ENCODE data around the gene SLC9A9. TPM values are rescaled to one million over a fixed set of nuclear protein-coding genes. Genes with fewer than 3 reads are reported as not detected.

Gene SLC9A9
- total RNA-seq, 4 donors from 2014 or later: 7.8 to 19.6 (median 13.4) TPM

DNA sequence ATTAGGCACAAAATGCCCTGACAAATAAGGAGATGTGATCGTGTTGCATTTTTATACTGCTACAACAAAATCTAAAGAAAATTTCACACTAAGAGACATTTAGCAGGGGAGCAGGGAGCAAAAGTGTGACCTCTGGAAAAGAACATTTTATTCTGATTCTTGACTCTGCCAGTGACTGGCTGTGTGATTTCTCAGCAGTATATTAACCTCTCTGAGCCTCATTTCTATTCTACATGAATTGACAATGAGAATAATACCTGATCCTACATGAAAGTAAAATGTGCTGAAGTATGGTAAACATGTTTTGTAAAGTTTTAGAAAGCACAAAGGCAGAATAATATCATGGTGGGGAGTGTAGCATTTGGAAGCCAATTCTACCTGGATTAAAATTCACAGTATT lies 273.3 kb downstream of the SLC9A9 start:
- intact Hi-C loops (cut with DNase I): no loop called here

DNA sequence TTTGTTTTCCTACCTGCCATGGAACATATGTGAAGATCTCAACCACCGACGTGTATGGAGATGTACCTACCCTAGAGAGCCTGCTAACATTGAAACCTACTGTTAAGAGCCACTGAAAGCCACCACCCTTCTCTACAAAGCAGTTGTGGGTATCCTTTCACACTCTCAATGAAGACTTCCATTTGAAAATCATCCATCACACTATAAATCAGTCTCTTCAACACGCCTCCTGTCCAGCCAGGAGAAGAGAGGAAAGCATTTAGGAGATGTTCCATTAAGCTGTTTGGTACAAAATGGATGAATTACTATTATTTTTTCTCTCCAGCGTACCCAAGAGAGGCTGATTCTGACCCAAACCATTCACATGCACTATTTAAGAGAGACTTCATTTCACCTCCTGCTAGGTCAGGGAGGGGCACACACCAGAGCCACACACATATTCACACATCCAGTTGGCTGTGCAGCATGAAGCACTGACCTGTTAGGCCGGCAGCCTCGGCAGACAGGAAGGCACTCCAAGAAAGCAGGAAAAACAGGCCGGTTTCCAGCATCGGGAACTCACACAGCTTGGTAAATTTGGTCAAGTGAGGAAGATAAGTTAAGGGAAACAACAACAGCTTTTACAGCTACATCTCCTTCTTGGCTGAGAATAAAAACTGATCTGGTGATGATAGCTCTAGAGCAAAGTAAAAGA lies 274.5 kb downstream of the SLC9A9 start:
- TF ChIP-seq POLR2A (IDR thresholded peaks at IDR 0.05): no peak
- TF ChIP-seq, protein P1, sequence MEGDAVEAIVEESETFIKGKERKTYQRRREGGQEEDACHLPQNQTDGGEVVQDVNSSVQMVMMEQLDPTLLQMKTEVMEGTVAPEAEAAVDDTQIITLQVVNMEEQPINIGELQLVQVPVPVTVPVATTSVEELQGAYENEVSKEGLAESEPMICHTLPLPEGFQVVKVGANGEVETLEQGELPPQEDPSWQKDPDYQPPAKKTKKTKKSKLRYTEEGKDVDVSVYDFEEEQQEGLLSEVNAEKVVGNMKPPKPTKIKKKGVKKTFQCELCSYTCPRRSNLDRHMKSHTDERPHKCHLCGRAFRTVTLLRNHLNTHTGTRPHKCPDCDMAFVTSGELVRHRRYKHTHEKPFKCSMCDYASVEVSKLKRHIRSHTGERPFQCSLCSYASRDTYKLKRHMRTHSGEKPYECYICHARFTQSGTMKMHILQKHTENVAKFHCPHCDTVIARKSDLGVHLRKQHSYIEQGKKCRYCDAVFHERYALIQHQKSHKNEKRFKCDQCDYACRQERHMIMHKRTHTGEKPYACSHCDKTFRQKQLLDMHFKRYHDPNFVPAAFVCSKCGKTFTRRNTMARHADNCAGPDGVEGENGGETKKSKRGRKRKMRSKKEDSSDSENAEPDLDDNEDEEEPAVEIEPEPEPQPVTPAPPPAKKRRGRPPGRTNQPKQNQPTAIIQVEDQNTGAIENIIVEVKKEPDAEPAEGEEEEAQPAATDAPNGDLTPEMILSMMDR (IDR thresholded peaks at IDR 0.05): no peak
- intact Hi-C loops (cut with DNase I): no loop called here
- Histone ChIP-seq H3K9me3 (no peaks in the 10 kb centered on the region), H3K4me1 (peaks cover 0 to 8% of the 10 kb centered on the region in 2 donors), H3K4me3 (replicated peaks in 1 of 3) (no peak overlapping the region), H3K27ac (no peak overlapping the region), H3K36me3 (no peaks in the 10 kb centered on the region), H3K27me3 (no peaks in the 10 kb centered on the region)
- peak; percentile 15 to 38 for DNase-seq
- WGBS, 2 donors: 64 to 73% methylated on average over 8 of the region's 8 CpGs

More for the DNA sequence above, 273.3 kb downstream of the SLC9A9 start:
- TF ChIP-seq, protein P1 (IDR thresholded peaks at IDR 0.05): no peak
- TF ChIP-seq POLR2A (IDR thresholded peaks at IDR 0.05): no peak
- no peak overlapping the region for H3K27ac ChIP-seq
- 96 to 97% methylated on average over 1 of the region's 1 CpG for WGBS, 2 donors
- H3K4me1 ChIP-seq: peaks cover 0 to 8% of the 10 kb centered on the region in 2 donors
- no peaks in the 10 kb centered on the region for H3K9me3 ChIP-seq
- no peak overlapping the region for H3K4me3 ChIP-seq (replicated peaks in 1 of 3)
- DNase-seq: no peak
- no peaks in the 10 kb centered on the region for H3K36me3 ChIP-seq
- no peaks in the 10 kb centered on the region for H3K27me3 ChIP-seq

DNA sequence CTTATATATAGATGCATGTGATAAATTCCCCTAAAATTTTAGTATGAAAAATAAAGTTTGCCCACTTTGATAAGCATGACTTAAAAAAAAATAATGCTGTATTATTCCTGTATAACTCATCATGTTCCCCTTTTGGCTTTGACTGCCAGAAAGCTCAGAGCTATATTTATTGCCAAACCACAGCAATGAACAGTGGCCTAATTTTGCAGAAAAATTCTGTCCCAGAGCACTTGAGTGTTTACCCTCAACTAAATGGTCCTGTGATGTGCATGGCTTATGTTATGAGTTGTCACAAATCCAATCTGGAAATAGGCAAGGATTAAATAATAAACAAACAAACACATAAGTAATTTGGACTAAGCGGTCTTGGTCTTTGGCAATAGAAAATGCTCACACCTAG lies 276.7 kb downstream of the SLC9A9 start:
- Histone ChIP-seq H3K27me3 (no peaks in the 10 kb centered on the region), H3K36me3 (no peaks in the 10 kb centered on the region), H3K9me3 (no peaks in the 10 kb centered on the region), H3K27ac (no peak overlapping the region), H3K4me3 (replicated peaks in 1 of 3) (no peak overlapping the region), H3K4me1 (peaks cover 10 to 24% of the 10 kb centered on the region in 2 donors)
- WGBS, 2 donors: 84 to 85% methylated on average over 1 of the region's 1 CpG
- intact Hi-C loops (cut with DNase I): no loop called here
- DNase-seq: no peak
- TF ChIP-seq POLR2A (IDR thresholded peaks at IDR 0.05): no peak
- TF ChIP-seq, protein P1 (IDR thresholded peaks at IDR 0.05): no peak

DNA sequence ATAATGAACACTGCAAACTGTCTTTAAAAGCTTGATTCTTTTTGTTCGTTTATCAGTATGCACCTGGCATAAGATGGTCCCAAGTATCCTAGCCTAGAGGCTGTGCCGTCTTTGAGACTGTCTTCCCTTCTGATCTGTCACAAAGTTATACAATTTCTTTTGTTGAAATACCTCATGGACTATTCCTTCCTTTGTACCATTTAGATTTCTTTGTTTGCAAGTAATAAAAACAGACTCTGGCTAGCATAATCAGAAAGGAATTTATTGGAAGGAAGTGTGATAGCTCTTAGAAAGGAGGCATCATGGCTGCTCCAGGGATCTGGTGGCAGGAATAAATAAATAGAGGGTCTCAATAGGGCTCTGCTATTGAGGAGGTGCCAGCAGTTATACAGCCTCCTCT lies 280.4 kb downstream of the SLC9A9 start:
- 87 to 93% methylated on average over 2 of the region's 2 CpGs for WGBS, 2 donors
- no peak for DNase-seq
- TF ChIP-seq, protein P1 (IDR thresholded peaks at IDR 0.05): no peak
- TF ChIP-seq POLR2A (IDR thresholded peaks at IDR 0.05): no peak
- intact Hi-C loops (cut with DNase I): no loop called here
- H3K27me3 ChIP-seq: no peaks in the 10 kb centered on the region
- H3K27ac ChIP-seq: no peak overlapping the region
- H3K9me3 ChIP-seq: no peaks in the 10 kb centered on the region
- H3K36me3 ChIP-seq: no peaks in the 10 kb centered on the region
- peaks cover 22 to 32% of the 10 kb centered on the region in 2 donors for H3K4me1 ChIP-seq
- H3K4me3 ChIP-seq (replicated peaks in 1 of 3): no peak overlapping the region

DNA sequence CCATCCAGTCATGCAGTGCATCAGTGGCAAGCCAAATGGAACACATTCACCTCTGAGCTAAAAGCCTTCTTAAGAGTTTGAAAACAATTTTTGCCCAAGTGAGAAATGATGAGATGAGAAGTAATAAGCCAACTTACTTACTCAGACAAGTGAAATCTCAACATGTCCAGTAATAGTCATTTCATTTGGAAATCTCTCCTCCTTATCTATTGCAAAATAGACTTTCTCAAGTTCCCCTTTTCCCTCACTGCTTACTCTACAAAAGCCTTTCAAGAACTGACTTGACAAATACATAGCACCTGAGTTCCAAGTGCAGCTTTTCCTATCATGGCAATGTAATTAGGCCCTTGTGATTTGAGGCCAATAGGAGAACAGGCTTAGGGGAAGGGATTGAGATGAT lies 282.3 kb downstream of the SLC9A9 start:
- Histone ChIP-seq H3K27ac (peak overlapping the region; percentile 13 to 70 (median 58)), H3K27me3 (no peaks in the 10 kb centered on the region), H3K36me3 (no peaks in the 10 kb centered on the region), H3K4me1 (peaks cover 22 to 34% of the 10 kb centered on the region in 2 donors), H3K4me3 (replicated peaks in 1 of 3) (no peak overlapping the region), H3K9me3 (no peaks in the 10 kb centered on the region)
- peak; percentile 16 to 42 for DNase-seq
- TF ChIP-seq POLR2A (IDR thresholded peaks at IDR 0.05): no peak
- TF ChIP-seq, protein P1 (IDR thresholded peaks at IDR 0.05): no peak
- intact Hi-C loops (cut with DNase I): no loop called here

All from thyroid gland (tissue), 4 donors.